GM12878 (cell line): Measurements from ENCODE around the gene PDE6G.

Source experiments
- EZH2 ChIP-seq: IDR thresholded peaks from 2 replicates; pipeline ENCODE4 v1.6.1; 2012; ENCODE audit warnings: low read depth, mild to moderate bottlenecking, control low read depth, inconsistent platforms, low read length, borderline replicate concordance; ENCODE audit not compliant: control insufficient read depth
- POLR2AphosphoS5 ChIP-seq: IDR thresholded peaks from 2 replicates; pipeline ENCODE4 v1.6.1; 2011; ENCODE audit warnings: mild to moderate bottlenecking, low read length, inconsistent platforms
- ZZZ3 ChIP-seq: IDR thresholded peaks from 2 replicates; pipeline ENCODE4 v1.6.1; 2011; ENCODE audit warnings: low read depth; ENCODE audit not compliant: control insufficient read depth, insufficient read length

- TF ChIP-seq POLR2AphosphoS5: no peak
- no peak for TF ChIP-seq EZH2
- no peak for TF ChIP-seq ZZZ3
Measured at GRCh38 chr17:81686614-81687013, 30.3 kb upstream of the PDE6G start.
